GM23338 (cell line): ENCODE results near the gene KRT16. TPM values are rescaled to one million over a fixed set of nuclear protein-coding genes. Genes with fewer than 3 reads are reported as not detected.

ENCODE experiments used
- ATAC-seq: fragments of 200-7000 bp; cut with Tn5 transposase; 3 replicates; pipeline ENCODE4 v1.9.1; 2020
- DNase-seq: peaks from one replicate; pipeline ENCODE4 v3.0.0-alpha.2; 2015; ENCODE audit warnings: low spot score
- H2AFZ ChIP-seq: fragments of 200-600 bp; sonication (generic); 2 replicates; pipeline ENCODE4 v1.8.0; 2016; ENCODE audit warnings: antibody characterized with exemption, mild to moderate bottlenecking, moderate library complexity
- H3F3A ChIP-seq: fragments of 200-600 bp; sonication (generic); replicated peaks from 2 replicates; pipeline ENCODE4 v1.8.0; 2017; ENCODE audit warnings: antibody characterized with exemption, mixed run types, low read depth
- H3K27ac ChIP-seq: fragments of 200-600 bp; sonication (generic); 2 replicates; pipeline ENCODE4 v1.6.1; 2016; ENCODE audit warnings: low read depth
- H3K27me3 ChIP-seq: fragments of 200-600 bp; sonication (generic); 2 replicates; pipeline ENCODE4 v1.8.0; 2016; ENCODE audit warnings: mild to moderate bottlenecking, mixed run types, moderate library complexity; ENCODE audit not compliant: insufficient read depth
- H3K36me3 ChIP-seq: fragments of 200-600 bp; sonication (generic); 2 replicates; pipeline ENCODE4 v1.8.0; 2016; ENCODE audit warnings: mild to moderate bottlenecking; ENCODE audit not compliant: insufficient read depth
- H3K4me1 ChIP-seq: fragments of 200-600 bp; sonication (generic); 2 replicates; pipeline ENCODE4 v1.8.0; 2016; ENCODE audit warnings: mild to moderate bottlenecking, moderate library complexity; ENCODE audit not compliant: insufficient read depth
- H3K4me2 ChIP-seq: fragments of 200-600 bp; sonication (generic); 2 replicates; pipeline ENCODE4 v1.7.1; 2017; ENCODE audit warnings: mixed run types
- H3K4me3 ChIP-seq: fragments of 200-600 bp; sonication (generic); 2 replicates; pipeline ENCODE4 v1.6.1; 2016; ENCODE audit warnings: mixed run types
- H3K79me2 ChIP-seq: fragments of 200-600 bp; sonication (generic); replicated peaks from 2 replicates; pipeline ENCODE4 v1.8.0; 2017; ENCODE audit warnings: mild to moderate bottlenecking; ENCODE audit not compliant: insufficient read depth
- H3K9me2 ChIP-seq: fragments of 200-600 bp; sonication (generic); 2 replicates; pipeline ENCODE4 v1.8.0; 2017; ENCODE audit not compliant: insufficient read depth
- H4K20me1 ChIP-seq: fragments of 200-600 bp; sonication (generic); replicated peaks from 2 replicates; pipeline ENCODE4 v1.8.0; 2017; ENCODE audit warnings: mild to moderate bottlenecking; ENCODE audit not compliant: insufficient read depth
- H3K27ac Mint-ChIP-seq: 2 replicates; pipeline ENCODE4 v1.8.0; 2020; ENCODE audit warnings: inconsistent platforms, mild to moderate bottlenecking, moderate library complexity, mixed read lengths
- H3K27me3 Mint-ChIP-seq: 3 replicates; pipeline ENCODE4 v1.8.0; 2022; ENCODE audit warnings: low read depth, mild to moderate bottlenecking, moderate library complexity, mixed read lengths, inconsistent platforms; ENCODE audit not compliant: insufficient read depth, poor library complexity
- H3K36me3 Mint-ChIP-seq: 3 replicates; pipeline ENCODE4 v1.8.0; 2021; ENCODE audit warnings: low read depth, mild to moderate bottlenecking, inconsistent platforms, moderate library complexity, mixed read lengths
- H3K4me1 Mint-ChIP-seq: 3 replicates; pipeline ENCODE4 v1.8.0; 2020; ENCODE audit warnings: mild to moderate bottlenecking, inconsistent platforms, mixed read lengths
- H3K4me3 Mint-ChIP-seq: 3 replicates; pipeline ENCODE4 v1.8.0; 2021; ENCODE audit warnings: moderate library complexity, mild to moderate bottlenecking, inconsistent platforms, mixed read lengths
- H3K9me3 Mint-ChIP-seq: 3 replicates; pipeline ENCODE4 v1.8.0; 2020; ENCODE audit warnings: moderate library complexity, mild to moderate bottlenecking, inconsistent platforms, mixed read lengths
- CREB1 ChIP-seq: fragments of 250-450 bp; sonication (Bioruptor Pico); IDR thresholded peaks from 2 replicates; pipeline ENCODE4 v1.5.0; 2020; ENCODE audit warnings: low read depth, mild to moderate bottlenecking, moderate library complexity
- CTCF ChIP-seq, 2 experiments: fragments of 200-600 bp in 1 of 2; sonication (generic) in 1 of 2; conservative IDR thresholded peaks; 2 replicates each; pipeline versions ENCODE4 v1.5.1 to v1.6.1; 2016 to 2017; ENCODE audit warnings: antibody characterized with exemption in 2 of 2, low read depth in 2 of 2, mild to moderate bottlenecking in 2 of 2, moderate library complexity in 1 of 2
- EZH2phosphoT487 ChIP-seq: fragments of 200-600 bp; sonication (generic); IDR thresholded peaks from one replicate; pipeline ENCODE4 v1.8.1; 2018; ENCODE audit warnings: antibody characterized with exemption; ENCODE audit not compliant: unreplicated experiment
- JUNB ChIP-seq: IDR thresholded peaks from one replicate; pipeline ENCODE4 v1.6.1; 2016; ENCODE audit warnings: antibody characterized with exemption; ENCODE audit not compliant: unreplicated experiment
- NANOG ChIP-seq: IDR thresholded peaks from 2 replicates; pipeline ENCODE4 v1.6.1; 2016; ENCODE audit warnings: antibody characterized with exemption, borderline replicate concordance
- POLR2AphosphoS5 ChIP-seq: IDR thresholded peaks from 2 replicates; pipeline ENCODE4 v1.6.1; 2016; ENCODE audit warnings: antibody characterized with exemption, low read depth
- STAT1 ChIP-seq: IDR thresholded peaks from one replicate; pipeline ENCODE4 v1.6.1; 2016; ENCODE audit warnings: antibody characterized with exemption; ENCODE audit not compliant: unreplicated experiment
- ZNF114 ChIP-seq: fragments of 250-450 bp; sonication (Bioruptor Pico); IDR thresholded peaks from 2 replicates; pipeline ENCODE4 v1.5.0; 2020; ENCODE audit warnings: mild to moderate bottlenecking, moderate library complexity
- ZNF331 ChIP-seq: fragments of 250-450 bp; sonication (Bioruptor Pico); IDR thresholded peaks from 2 replicates; pipeline ENCODE4 v1.5.0; 2020; ENCODE audit warnings: low read depth, mild to moderate bottlenecking, moderate library complexity
- ZNF462 ChIP-seq: fragments of 250-450 bp; sonication (Bioruptor Pico); IDR thresholded peaks from 2 replicates; pipeline ENCODE4 v1.5.0; 2020; ENCODE audit warnings: mild to moderate bottlenecking, moderate library complexity
- polyA plus RNA-seq: library from polyadenylated mRNA; unstranded; fragments of >200 nt; fragmentation: Nextera tagmentation; extraction: Ambion mirVana; gene quantifications from 2 replicates; pipeline ENCODE4 v1.2.1, GENCODE V29; 2016
- total RNA-seq: library from RNA; depleted of rRNA; stranded (reverse); fragments of >200 nt; shearing (Covaris generic); gene quantifications from 2 replicates; pipeline ENCODE4 v1.2.3, GENCODE V29; 2014

The KRT16 gene
- total and polyA plus RNA-seq, 2 experiments from 2014 or later: not detected

- ATAC-seq: no peak
- Histone ChIP-seq H3K79me2 (no peaks in the 10 kb centered on the region), H3K27ac (no peak overlapping the region), H2AFZ (peak overlapping the region; percentile 90), H4K20me1 (no peaks in the 10 kb centered on the region), H3K4me3 (no peak overlapping the region), H3K9me2 (no peaks in the 10 kb centered on the region), H3K4me1 (peaks cover 5% of the 10 kb centered on the region), H3K36me3 (no peaks in the 10 kb centered on the region), H3K27me3 (no peaks in the 10 kb centered on the region), H3F3A (no peaks in the 10 kb centered on the region), H3K4me2 (no peak overlapping the region)
- no peak for DNase-seq
- Mint-ChIP-seq H3K4me3 (no peak overlapping the region), H3K27me3 (peaks cover 9% of the 10 kb centered on the region), H3K9me3 (no peaks in the 10 kb centered on the region), H3K4me1 (peaks cover 20% of the 10 kb centered on the region), H3K36me3 (no peaks in the 10 kb centered on the region), H3K27ac (no peak overlapping the region)
- TF ChIP-seq CREB1 (CRISPR knock-in tag) (no peak), STAT1 (no peak), CTCF (conservative IDR thresholded peaks at IDR 0.05; ENCODE audit: low read depth in 2 of 2) (no peak), ZNF114 (CRISPR knock-in tag) (no peak), JUNB (no peak), EZH2phosphoT487 (no peak), ZNF462 (CRISPR knock-in tag) (no peak), ZNF331 (CRISPR knock-in tag) (no peak), POLR2AphosphoS5 (no peak), NANOG (no peak)
Measured at GRCh38 chr17:41656249-41657023, 43.9 kb upstream of the KRT16 start.
